GDM1 (cell line): ENCODE results near the gene SYDE2.
"Not testable (repeated sequence)": the region's sequence is repeated elsewhere in the genome, so short reads cannot be mapped to it uniquely, and the experiment has no call there.

Experiments
- DNase-seq: peaks from one replicate; lab custom pipeline; 2025; lab: John Stamatoyannopoulos, UW

Gene SYDE2

DNA sequence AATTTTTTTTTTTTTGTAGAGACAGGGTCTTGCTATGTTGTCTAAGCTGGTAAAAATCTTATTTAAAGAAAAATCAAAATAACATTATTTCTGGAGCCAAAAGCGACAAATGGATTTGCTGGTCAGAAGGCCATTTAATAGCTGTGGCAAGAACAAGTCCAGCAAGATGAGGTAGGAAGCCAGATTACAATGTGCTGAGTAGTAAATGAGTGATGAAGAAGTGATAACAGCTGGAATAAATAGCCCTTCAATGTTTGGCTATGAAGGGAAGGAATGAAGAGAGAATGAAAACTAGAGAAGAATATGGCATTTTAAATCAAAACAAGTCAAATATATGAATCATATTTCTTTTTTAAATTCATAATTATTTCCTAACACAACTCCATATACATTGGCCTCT, 34.5 kb downstream of the SYDE2 start:
- DNase-seq = no peak

DNA sequence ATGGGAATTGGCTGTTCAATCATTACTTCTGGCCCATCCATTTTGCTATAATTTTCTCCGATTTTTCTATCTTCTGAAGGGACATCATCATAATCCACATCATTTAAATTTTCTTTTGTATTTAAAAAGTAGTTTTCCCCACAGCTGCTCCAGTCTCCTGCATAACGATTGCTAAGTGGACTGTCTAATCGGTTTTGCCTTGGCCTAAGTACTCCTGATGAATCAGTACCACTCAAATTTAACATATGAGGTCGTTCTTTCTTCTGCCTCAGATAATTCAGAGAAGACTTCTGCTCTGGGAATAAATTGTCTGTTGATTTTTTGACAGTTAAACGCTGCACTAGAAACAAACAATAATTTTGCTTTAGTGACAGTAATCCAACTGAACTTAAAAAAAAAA, 41.9 kb downstream of the SYDE2 start:
- no peak for DNase-seq

DNA sequence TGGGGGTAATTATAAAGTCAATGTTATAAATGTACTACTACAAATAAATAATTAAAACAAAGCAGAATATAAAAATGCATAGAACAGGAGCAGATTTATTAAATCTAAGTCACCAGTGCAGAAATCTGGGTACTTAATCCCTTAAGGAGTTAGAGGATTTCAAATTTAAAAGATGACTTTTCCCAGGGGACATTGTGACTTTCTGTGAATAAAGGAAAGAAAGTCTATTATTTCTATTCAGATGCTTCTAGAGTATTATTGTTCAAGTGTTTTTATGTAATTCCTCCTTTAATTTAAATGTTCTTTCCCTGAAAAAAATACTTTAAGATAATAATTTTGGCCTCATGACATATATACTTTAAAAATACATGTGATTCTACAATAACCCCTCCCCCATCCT, 43.4 kb downstream of the SYDE2 start:
- no peak for DNase-seq

- no peak for DNase-seq
Observed at GRCh38 chr1:85153149-85153891, 47.5 kb downstream of the SYDE2 start.

DNA sequence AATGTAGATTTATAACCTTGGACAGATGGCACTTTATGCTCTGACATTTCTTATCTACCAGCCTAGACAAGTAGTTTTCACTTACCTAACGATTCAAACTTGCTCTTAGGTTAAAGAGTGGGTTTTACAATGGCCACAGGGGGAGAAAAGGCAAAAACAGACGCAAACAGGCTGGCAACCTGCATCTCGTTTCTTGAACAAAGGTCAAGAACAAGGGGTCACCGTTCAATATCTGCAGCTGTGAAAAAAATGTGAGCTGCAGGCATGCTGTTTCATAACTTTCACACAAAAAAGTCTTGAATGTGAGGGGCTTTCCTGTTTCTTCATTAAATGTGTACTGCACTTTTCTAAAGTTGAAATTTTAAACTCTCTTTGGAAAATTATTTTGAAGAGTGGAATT, 49.4 kb downstream of the SYDE2 start:
- DNase-seq = no peak

- DNase-seq = no peak
Observed at GRCh38 chr1:85149805-85150204, 51.0 kb downstream of the SYDE2 start.

GRCh38 chr1:85148524-85149250, 52.1 kb downstream of the SYDE2 start:
- no peak for DNase-seq

DNA sequence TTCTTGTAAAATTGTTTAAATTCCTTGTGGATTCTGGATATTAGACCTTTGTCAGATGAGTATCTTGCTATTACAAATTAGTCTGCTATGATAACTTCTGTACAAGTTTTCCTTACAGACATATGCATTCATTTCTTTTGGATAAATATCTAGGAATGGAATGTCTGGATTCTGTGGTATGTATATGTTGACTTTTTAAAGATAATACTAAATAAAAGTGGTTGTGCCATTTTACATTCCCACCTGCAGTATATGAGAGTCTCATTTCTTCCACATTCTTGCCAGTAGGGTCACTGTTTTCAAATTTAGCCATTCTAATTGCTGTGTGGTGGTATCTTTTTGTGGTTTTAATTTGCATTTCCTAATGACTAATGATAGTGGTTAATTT, 53.9 kb downstream of the SYDE2 start:
- DNase-seq = no peak

GRCh38 chr1:85146298-85146971, 54.4 kb downstream of the SYDE2 start:
- not testable (repeated sequence) for DNase-seq

DNA sequence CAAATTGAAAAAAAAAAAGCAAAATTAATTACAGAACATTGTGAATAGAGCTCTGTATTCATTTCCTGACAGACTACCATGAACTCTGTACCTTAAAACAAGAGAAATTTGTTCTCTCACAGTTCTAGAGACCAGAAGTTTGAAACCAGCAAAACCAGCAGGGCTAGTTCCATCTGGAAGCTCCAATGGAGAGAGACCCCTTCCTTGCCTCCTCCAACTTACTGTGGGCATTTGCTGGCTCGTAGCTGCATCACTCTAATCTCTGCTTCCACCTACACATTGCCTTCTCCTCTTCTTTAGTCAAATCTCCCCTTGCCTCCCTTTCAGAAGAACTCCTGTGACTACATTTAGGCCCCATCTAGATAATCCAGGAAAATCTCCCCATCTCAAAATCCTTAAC, 56.5 kb downstream of the SYDE2 start:
- DNase-seq = no peak

GRCh38 chr1:85142753-85143152, 58.1 kb downstream of the SYDE2 start:
- no peak for DNase-seq

DNA sequence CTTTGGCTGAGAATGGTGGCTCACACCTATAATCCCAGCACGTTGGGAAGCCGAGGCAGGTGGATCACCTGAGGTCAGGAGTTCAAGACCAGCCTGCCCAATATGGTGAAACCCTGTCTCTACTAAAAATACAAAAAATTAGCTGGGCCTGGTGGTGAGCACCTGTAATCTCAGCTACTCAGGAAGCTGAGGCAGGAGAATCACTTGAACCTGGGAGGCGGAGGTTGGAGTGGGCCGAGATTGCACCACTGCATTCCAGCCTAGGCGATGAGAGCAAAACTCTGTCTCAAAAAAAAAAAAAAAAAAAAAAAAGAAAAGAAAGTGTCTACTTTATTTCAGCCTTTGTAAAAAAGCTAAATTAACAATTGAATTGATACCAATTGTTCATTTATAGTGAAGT, 62.4 kb downstream of the SYDE2 start:
- DNase-seq = not testable (repeated sequence)

- DNase-seq = no peak
Observed at GRCh38 chr1:85137660-85138059, 63.2 kb downstream of the SYDE2 start.

GRCh38 chr1:85135392-85135798, 65.4 kb downstream of the SYDE2 start:
- DNase-seq = no peak

DNA sequence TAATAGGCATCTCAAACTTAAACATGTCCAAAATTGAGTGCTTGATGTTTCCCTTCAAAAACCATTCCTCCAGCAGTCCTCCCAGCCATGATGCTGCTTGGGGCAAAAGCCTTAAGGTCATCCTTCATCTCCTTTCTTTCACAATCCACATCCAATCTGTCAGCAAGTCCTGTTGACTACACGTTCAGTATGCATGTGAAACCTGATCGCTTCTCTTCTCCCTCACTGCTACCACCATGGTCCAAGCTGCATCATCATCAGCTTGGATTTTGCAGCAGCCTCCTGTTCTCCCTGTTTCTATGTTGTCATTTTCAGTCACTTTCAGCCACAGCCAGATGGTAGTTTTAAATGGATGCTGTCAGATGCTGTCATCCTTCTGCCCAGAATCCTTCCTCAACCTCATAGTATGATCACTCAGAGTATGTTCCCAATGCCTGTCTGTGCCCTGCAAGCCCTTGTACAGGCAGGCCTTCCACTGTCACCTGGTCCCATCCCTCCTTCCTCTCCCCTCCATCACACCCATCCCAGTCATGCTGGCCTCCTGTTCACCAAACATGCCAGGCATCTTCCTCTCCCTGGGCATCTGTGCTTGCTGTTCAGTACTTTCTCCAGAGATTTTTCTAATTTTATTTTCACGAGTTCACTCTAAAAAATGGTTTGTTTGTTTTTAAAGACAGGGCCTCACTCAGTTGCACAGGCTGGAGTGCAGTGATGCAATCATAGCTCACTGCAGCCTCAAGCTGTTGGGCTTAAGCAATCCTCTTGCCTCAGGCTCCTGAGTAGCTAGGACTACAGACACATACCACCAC, 66.0 kb downstream of the SYDE2 start:
- DNase-seq = no peak

DNA sequence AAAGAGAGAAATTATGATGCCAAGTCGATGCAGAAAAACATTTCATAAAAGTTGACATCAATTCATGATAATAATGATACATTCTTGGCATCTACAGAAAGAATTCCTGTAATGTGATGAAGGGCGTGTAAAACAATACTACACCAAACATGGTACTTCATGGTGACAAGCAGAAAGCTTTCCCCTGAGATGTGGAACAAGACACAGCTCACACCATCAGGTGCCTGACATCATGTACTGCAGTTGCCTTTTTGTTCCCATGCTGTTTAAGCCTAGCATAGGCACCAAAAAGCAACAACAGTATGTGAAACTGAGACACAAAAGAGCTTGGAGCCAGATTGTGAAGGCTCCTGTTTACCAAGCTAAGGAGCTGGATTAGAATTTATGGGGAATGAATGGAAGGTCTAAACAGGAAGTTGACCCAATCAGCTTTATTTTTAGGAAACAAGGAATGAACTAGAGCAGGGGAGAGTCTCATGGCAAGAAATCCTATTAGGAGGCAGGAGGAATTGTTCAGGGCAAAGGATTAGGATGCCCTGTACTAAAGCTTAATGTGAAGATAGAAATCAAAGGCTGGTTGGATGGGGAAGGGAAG, 67.2 kb downstream of the SYDE2 start:
- no peak for DNase-seq

DNA sequence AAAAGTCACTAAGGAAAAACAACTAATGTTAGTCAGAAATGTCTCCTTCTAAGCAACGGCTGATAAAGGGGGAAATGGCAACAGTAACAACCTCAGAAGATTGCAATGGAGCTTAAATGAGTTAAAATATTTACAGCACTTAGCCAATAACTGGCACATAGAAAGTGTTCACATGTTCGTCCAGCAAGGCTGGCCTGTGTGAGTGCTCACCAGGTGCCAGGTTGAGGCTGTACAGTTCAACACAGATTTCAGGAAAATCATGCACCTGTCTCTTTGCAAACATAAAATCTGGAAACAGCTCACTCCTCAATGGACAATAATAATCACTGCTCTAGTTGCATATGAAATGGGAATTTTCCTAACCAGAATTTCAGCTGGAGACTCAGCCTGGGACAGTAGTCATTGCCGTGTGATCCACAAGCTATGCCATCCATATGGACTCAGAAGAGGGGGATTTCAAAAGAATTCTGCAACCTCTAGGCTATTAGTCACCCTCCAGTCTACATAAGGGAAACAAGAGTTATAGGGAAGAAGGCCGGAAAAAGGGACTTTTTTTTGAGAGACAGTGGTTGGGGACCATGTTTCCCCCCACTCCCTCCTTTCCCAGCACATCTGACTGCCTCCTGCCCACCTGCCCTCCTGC, 68.6 kb downstream of the SYDE2 start:
- no peak for DNase-seq

- DNase-seq = no peak
Observed at GRCh38 chr1:85128316-85128715, 72.5 kb downstream of the SYDE2 start.

GRCh38 chr1:85125891-85126290, 74.9 kb downstream of the SYDE2 start:
- DNase-seq = no peak

DNA sequence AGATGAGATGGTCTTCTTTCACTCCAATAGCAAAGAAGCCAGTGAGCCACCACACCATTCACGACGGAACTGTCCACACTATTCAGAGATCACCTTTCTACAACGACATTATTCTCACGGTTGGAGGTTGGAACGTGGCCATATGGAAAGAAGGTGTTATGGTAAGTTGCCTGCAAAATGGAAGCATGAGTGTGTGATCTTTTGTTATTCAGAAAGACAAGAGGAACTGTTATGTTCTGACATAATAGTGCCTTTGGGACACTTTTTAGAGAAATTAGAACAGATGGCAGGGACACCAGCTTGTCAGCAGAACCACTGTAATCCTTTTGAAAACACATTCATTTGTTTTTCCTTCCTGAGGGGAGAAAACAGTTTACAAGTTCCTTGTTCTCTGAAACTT, 76.7 kb downstream of the SYDE2 start:
- no peak for DNase-seq

- DNase-seq = no peak
Observed at GRCh38 chr1:85122169-85122568, 78.6 kb downstream of the SYDE2 start.
